GM21423 (cell line): ENCODE data around the gene RNF41.

Source experiments
- ATAC-seq: cut with Tn5 transposase; IDR thresholded peaks from one replicate; pipeline ENCODE4 v1.9.1; 2021; ENCODE audit warnings: mild to moderate bottlenecking, moderate library complexity; ENCODE audit not compliant: unreplicated experiment

RNF41 gene

DNA sequence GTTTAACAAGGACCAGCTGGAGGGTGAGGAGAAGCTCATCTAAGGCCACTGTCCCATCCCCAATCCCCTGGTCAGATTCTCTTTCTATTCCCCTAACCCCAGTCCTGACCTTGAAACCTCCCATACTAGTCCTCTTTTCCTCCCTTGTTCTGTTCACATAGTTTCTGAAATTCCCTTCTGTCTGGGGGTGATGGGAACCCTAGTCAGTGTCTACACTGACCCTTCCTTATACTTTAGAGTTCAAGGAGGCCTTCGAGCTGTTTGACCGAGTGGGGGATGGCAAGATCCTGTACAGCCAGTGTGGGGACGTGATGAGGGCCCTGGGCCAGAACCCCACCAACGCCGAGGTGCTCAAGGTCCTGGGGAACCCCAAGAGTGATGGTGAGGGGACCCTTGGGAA lies 66.9 kb downstream of the RNF41 start:
- no peak for ATAC-seq

DNA sequence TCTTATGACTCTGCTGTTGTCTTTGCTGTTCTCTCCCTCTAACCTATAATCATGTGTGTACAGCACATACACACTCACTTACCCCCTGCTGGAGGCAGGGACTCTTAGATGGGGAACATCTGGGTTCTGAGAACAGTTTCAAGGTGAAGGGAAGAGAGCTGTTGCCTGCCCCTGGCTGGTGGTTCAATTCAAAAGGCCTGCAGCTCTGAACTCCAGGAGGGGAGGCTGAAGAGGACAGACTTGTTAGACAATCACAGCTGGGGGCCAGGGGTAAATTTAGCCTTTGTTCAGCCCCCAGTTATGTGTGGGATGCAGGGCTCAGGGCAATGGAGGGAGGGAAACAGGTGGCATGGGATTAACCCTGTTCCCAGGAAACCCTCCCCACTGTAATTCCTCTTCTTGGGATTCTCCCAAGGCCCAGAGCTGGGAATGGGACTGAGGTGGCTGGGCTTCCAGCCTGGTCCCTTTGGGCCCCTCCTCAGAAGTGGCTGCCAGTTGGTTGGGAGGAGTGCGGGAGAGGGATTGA lies 67.4 kb downstream of the RNF41 start:
- no peak for ATAC-seq

DNA sequence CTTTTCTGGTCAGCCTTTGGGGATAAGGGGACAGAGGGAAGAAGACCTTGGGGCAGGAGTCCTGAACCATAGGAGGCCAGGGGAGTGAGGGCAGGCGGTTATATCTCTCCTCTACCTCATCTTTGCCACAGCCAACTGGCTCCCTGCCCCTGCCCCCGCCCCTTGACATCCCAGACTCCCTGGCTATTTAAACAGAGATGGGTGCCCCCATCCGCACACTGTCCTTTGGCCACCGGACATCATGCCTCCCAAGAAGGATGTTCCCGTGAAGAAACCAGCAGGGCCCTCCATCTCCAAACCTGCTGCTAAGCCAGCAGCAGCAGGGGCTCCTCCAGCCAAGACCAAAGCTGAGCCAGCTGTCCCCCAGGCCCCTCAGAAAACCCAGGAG lies 68.0 kb downstream of the RNF41 start:
- ATAC-seq = no peak

DNA sequence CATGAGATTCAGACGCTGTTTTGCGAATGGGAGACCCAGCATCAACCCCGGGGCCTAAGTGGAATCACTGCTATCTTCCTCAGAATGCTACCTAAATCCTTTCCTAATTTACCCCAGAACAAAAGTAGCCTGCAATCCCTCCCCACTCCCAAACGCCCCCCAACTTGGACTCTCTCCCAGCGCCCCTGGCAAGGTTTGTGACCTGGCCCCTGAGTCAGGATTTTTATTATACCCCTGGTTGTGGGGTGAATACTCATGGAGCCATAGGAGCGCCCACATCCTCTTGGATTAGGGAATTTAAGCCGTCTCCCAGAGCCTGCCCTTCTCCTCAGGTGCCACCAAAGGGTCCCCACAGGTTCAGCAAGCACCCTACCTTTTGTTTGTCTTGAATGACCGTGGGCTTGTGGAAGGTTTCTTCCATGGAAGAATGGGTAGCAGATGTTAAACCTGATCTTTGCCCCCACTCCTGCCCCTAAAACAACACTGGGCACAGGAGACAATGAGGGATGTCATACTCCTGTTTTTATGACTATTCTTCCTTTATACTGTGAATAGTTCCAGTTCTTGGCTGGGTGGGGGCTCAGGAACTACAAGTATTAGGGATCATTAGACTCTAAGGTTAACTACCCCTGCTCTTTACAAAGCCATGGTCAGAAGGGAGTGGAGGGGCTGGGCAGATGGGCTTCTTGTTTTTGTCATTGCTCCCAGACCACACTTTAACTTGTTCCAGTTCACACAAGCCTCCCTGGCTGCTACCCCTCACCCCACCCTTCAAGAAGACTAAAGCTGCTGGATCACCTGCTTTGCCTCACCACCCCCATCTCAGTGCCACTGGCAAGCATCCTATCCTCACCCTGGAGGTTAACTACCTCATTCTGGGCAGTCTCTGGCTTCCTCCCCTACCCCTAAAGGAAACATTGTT lies 68.7 kb downstream of the RNF41 start:
- ATAC-seq = no peak
